Measurements from ENCODE around the gene MAN2A1.

MAN2A1 gene

DNA sequence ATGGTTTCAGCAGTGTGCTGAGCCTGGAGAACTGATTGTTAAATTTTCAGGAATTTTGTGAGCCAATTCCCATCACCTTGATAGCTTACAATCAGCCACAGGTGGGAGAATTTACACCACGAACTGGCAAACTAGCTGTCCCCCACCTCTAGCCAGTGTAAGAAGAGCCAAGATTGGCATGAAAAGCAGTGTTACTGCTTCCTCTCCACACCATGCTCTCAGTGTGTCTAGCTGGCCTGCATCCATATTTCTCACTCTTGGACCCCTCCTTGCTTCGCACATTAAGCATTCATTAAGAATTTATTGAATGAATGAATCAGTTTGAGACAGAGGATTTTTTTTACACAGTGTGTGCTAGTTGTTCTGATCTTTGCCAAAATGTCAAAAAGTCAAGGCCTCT, 36.7 kb upstream of the MAN2A1 start:
- no peaks in the 10 kb centered on the region for H3K36me3 ChIP-seq (ENCODE audit: control insufficient read depth in 2 of 2, insufficient read depth in 1 of 2, low read length in 2 of 2)
- TF ChIP-seq ZNF138 (tag by site-specific recombination; IDR thresholded peaks at IDR 0.05; ENCODE audit: borderline replicate concordance) (no peak), PRDM1 (tag by site-specific recombination; IDR thresholded peaks at IDR 0.05) (no peak), ZNF112 (tag by site-specific recombination; IDR thresholded peaks at IDR 0.05) (no peak), ZNF174 (tag by site-specific recombination; IDR thresholded peaks at IDR 0.05) (no peak), ZNF140 (tag by site-specific recombination; IDR thresholded peaks at IDR 0.05) (no peak), ZNF37A (tag by site-specific recombination; IDR thresholded peaks at IDR 0.05) (no peak), ZNF48 (tag by site-specific recombination; IDR thresholded peaks at IDR 0.05) (no peak), ZNF132 (tag by site-specific recombination; IDR thresholded peaks at IDR 0.05; ENCODE audit: borderline replicate concordance) (no peak), ZNF670 (tag by site-specific recombination; IDR thresholded peaks at IDR 0.05; ENCODE audit: low read depth) (no peak), ZNF843 (tag by site-specific recombination; IDR thresholded peaks at IDR 0.05) (no peak), ZNF221 (tag by site-specific recombination; IDR thresholded peaks at IDR 0.05; ENCODE audit: borderline replicate concordance) (no peak), ZBTB17 (tag by site-specific recombination; IDR thresholded peaks at IDR 0.05) (no peak), KLF7 (tag by site-specific recombination; IDR thresholded peaks at IDR 0.05; ENCODE audit: borderline replicate concordance) (no peak)
- TF ChIP-seq, protein P1, sequence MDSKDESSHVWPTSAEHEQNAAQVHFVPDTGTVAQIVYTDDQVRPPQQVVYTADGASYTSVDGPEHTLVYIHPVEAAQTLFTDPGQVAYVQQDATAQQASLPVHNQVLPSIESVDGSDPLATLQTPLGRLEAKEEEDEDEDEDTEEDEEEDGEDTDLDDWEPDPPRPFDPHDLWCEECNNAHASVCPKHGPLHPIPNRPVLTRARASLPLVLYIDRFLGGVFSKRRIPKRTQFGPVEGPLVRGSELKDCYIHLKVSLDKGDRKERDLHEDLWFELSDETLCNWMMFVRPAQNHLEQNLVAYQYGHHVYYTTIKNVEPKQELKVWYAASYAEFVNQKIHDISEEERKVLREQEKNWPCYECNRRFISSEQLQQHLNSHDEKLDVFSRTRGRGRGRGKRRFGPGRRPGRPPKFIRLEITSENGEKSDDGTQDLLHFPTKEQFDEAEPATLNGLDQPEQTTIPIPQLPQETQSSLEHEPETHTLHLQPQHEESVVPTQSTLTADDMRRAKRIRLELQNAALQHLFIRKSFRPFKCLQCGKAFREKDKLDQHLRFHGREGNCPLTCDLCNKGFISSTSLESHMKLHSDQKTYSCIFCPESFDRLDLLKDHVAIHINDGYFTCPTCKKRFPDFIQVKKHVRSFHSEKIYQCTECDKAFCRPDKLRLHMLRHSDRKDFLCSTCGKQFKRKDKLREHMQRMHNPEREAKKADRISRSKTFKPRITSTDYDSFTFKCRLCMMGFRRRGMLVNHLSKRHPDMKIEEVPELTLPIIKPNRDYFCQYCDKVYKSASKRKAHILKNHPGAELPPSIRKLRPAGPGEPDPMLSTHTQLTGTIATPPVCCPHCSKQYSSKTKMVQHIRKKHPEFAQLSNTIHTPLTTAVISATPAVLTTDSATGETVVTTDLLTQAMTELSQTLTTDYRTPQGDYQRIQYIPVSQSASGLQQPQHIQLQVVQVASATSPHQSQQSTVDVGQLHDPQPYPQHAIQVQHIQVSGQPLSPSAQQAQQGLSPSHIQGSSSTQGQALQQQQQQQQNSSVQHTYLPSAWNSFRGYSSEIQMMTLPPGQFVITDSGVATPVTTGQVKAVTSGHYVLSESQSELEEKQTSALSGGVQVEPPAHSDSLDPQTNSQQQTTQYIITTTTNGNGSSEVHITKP (tag by site-specific recombination; IDR thresholded peaks at IDR 0.05), result no peak
- TF ChIP-seq, protein P2, sequence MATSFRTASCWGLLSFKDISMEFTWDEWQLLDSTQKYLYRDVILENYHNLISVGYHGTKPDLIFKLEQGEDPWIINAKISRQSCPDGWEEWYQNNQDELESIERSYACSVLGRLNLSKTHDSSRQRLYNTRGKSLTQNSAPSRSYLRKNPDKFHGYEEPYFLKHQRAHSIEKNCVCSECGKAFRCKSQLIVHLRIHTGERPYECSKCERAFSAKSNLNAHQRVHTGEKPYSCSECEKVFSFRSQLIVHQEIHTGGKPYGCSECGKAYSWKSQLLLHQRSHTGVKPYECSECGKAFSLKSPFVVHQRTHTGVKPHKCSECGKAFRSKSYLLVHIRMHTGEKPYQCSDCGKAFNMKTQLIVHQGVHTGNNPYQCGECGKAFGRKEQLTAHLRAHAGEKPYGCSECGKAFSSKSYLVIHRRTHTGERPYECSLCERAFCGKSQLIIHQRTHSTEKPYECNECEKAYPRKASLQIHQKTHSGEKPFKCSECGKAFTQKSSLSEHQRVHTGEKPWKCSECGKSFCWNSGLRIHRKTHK (tag by site-specific recombination; IDR thresholded peaks at IDR 0.05), result no peak
- TF ChIP-seq, protein P3, sequence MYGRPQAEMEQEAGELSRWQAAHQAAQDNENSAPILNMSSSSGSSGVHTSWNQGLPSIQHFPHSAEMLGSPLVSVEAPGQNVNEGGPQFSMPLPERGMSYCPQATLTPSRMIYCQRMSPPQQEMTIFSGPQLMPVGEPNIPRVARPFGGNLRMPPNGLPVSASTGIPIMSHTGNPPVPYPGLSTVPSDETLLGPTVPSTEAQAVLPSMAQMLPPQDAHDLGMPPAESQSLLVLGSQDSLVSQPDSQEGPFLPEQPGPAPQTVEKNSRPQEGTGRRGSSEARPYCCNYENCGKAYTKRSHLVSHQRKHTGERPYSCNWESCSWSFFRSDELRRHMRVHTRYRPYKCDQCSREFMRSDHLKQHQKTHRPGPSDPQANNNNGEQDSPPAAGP (tag by site-specific recombination; IDR thresholded peaks at IDR 0.05), result no peak
- TF ChIP-seq, protein P4, sequence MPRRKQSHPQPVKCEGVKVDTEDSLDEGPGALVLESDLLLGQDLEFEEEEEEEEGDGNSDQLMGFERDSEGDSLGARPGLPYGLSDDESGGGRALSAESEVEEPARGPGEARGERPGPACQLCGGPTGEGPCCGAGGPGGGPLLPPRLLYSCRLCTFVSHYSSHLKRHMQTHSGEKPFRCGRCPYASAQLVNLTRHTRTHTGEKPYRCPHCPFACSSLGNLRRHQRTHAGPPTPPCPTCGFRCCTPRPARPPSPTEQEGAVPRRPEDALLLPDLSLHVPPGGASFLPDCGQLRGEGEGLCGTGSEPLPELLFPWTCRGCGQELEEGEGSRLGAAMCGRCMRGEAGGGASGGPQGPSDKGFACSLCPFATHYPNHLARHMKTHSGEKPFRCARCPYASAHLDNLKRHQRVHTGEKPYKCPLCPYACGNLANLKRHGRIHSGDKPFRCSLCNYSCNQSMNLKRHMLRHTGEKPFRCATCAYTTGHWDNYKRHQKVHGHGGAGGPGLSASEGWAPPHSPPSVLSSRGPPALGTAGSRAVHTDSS (tag by site-specific recombination; IDR thresholded peaks at IDR 0.05), result no peak
- ChIA-PET POLR2A (no interaction called here), CTCF (interaction anchor here (1.2 kb wide), 1 partner anchor 633 kb away, joined by 4 read pairs; no protein-coding TSS in a partner anchor)
- H3K27ac ChIP-seq (ENCODE audit: extremely low read depth, low read depth, low read length), result no peak overlapping the region
- H3K9me3 ChIP-seq (ENCODE audit: control insufficient read depth, insufficient read depth, low read depth, low read length), result no peaks in the 10 kb centered on the region
- H3K4me3 ChIP-seq (ENCODE audit: low read depth, low read length), result no peak overlapping the region
- H3K4me1 ChIP-seq (ENCODE audit: control insufficient read depth, insufficient read depth, low read length), result no peaks in the 10 kb centered on the region; the same call in 1 of the 2 replicates

DNA sequence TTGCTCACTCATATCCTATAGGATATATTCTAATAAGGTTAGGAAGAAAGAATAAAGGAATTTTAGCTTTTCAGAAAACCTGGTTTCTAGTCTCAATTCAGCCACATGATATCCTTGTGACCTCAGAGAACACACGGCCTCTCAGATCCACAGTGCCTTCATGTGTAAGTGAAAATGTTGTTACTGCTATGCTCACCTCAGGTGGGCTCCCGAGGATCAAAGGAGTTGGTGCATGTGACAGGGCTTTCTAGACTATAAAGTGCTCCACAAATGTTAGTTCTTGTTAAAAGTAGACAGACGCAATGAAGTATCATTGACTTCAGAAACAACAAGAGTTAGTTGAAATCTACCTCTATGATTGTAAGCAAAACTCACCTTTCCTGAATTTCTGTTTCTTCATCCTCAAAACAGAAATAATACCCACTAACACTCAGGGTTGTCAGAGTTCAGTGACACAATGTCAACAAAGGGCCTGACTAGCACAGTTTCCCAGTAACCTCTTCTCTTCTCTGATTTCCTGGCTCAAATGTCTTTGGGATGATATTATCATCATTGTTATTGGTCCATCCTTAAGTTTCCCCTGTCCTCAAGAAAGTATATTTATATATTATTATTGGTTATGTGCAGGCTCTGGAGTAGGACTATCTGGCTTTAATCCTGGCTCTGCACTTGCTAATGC, 36.0 kb upstream of the MAN2A1 start:
- H3K9me3 ChIP-seq (ENCODE audit: control insufficient read depth, insufficient read depth, low read depth, low read length), result no peaks in the 10 kb centered on the region
- no peaks in the 10 kb centered on the region; the same call in 1 of the 2 replicates for H3K4me1 ChIP-seq (ENCODE audit: control insufficient read depth, insufficient read depth, low read length)
- H3K4me3 ChIP-seq (ENCODE audit: low read depth, low read length), result no peak overlapping the region
- ChIA-PET POLR2A (no interaction called here), CTCF (interaction anchor here (1.2 kb wide), 1 partner anchor 634 kb away, joined by 4 read pairs; no protein-coding TSS in a partner anchor)
- H3K36me3 ChIP-seq (ENCODE audit: control insufficient read depth in 2 of 2, insufficient read depth in 1 of 2, low read length in 2 of 2), result no peaks in the 10 kb centered on the region
- H3K27ac ChIP-seq (ENCODE audit: extremely low read depth, low read depth, low read length), result no peak overlapping the region
- TF ChIP-seq ZNF391 (tag by site-specific recombination; IDR thresholded peaks at IDR 0.05; ENCODE audit: borderline replicate concordance, low read depth) (no peak), ZBTB21 (tag by site-specific recombination; IDR thresholded peaks at IDR 0.05) (no peak), ZNF423 (tag by site-specific recombination; IDR thresholded peaks at IDR 0.05) (no peak), ZNF664 (tag by site-specific recombination; IDR thresholded peaks at IDR 0.05) (no peak), ZSCAN16 (tag by site-specific recombination; IDR thresholded peaks at IDR 0.05) (no peak)
- TF ChIP-seq, protein P5, sequence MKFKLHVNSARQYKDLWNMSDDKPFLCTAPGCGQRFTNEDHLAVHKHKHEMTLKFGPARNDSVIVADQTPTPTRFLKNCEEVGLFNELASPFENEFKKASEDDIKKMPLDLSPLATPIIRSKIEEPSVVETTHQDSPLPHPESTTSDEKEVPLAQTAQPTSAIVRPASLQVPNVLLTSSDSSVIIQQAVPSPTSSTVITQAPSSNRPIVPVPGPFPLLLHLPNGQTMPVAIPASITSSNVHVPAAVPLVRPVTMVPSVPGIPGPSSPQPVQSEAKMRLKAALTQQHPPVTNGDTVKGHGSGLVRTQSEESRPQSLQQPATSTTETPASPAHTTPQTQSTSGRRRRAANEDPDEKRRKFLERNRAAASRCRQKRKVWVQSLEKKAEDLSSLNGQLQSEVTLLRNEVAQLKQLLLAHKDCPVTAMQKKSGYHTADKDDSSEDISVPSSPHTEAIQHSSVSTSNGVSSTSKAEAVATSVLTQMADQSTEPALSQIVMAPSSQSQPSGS (tag by site-specific recombination; IDR thresholded peaks at IDR 0.05; ENCODE audit: low read depth), result no peak
- TF ChIP-seq, protein P6, sequence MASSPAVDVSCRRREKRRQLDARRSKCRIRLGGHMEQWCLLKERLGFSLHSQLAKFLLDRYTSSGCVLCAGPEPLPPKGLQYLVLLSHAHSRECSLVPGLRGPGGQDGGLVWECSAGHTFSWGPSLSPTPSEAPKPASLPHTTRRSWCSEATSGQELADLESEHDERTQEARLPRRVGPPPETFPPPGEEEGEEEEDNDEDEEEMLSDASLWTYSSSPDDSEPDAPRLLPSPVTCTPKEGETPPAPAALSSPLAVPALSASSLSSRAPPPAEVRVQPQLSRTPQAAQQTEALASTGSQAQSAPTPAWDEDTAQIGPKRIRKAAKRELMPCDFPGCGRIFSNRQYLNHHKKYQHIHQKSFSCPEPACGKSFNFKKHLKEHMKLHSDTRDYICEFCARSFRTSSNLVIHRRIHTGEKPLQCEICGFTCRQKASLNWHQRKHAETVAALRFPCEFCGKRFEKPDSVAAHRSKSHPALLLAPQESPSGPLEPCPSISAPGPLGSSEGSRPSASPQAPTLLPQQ (tag by site-specific recombination; IDR thresholded peaks at IDR 0.05), result no peak
